DMS153 treated with DMSO at 0.1 percent for 48 hours (cell line): Measurements from ENCODE around the gene ALK.
"Not testable (repeated sequence)": the region's sequence is repeated elsewhere in the genome, so short reads cannot be mapped to it uniquely, and the experiment has no call there.

Source experiments
- DNase-seq: peaks from one replicate; lab custom pipeline; 2025; ENCODE audit not compliant: unreplicated experiment; lab: John Stamatoyannopoulos, UW

ALK gene

GRCh38 chr2:29844713-29845326 lies 76.6 kb downstream of the ALK start:
- DNase-seq, result no peak

DNA sequence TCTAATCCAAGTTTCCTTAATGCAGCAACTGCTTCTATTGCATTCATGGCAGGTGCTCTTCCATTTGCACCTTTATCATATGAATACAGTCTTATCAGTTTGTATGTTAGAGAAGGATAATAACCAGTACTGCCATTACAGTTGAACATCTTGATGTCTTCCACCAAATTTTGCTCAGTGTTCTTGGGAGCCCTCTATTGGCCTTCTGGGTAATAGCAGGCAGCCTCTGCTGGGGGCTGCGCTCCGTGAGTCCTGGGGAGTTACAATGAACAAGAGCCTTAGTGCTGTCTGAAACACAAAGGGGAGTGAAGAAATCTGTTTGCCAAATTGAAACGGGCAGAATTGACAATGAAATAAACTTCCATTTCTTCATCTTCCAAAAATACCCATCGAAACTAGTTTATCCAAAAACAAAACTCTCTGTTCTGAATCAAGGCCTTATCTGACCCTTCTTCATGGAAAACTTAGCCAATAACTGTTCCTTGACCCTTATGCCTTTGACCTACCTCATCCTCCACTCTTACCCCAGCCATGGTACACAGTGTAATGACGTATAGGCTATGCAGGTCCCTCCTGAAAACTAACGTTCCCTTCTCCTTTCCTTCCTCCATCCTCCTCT lies 79.9 kb downstream of the ALK start:
- DNase-seq, result no peak

DNA sequence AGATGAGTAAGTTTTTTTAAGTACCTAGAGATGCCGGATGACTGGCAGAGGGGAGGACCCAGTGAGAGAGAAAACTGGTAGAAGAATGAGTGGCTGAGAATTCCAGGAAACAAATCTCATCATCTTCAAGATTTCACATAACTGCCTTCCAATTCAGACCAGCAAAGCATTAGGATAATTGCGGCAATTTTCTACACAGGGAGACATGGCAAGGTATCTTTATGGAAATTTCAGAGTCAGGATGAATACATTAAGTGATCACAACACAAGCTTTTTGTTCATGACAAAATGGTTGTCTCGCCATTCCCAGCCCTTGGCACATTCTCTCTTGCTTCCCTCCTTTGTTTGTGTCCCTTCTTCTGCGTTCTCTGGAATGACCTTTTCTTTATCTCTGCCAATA lies 82.1 kb downstream of the ALK start:
- no peak for DNase-seq

GRCh38 chr2:29837925-29838324 lies 83.5 kb downstream of the ALK start:
- DNase-seq, result no peak

DNA sequence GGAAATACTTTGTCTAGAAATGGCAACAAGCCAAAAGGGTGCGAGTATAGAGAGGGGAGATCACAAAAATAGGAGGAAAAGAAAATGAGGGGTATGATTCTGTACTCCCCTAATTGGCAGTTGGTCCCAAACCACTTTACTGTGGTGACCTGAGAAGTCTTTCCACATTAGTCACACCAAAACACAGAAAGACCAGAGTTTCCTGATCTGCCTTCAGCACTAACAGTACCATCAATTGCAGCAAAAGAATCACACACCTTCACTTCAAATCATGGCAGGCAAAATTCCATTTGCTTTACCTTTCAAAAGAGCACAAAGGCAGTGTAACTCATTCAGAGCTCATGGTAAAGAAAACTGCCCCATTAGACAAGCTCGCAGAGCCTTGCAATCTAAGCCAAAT lies 86.8 kb downstream of the ALK start:
- DNase-seq, result no peak

GRCh38 chr2:29834036-29834540 lies 87.3 kb downstream of the ALK start:
- no peak for DNase-seq

GRCh38 chr2:29831560-29831959 lies 89.8 kb downstream of the ALK start:
- no peak for DNase-seq

DNA sequence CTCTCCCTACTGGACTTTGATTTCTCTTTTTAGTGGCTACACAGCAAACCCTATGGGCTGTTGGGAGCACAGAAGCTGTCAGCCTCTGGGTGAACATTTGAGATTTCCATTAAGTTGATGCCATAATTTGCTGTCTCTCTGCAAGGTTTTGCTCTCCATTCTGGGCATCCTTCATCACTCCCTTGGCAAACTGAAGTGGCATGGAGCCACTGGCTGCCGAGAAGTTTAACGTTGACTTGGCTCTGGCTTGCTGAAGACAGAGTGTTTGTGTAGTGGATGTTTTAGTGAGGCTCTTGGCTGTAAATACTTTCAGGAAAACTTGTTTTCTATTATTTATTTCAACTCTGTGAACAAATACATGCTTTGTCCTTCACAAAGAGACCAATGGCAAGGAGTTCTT lies 91.5 kb downstream of the ALK start:
- DNase-seq, result no peak

DNA sequence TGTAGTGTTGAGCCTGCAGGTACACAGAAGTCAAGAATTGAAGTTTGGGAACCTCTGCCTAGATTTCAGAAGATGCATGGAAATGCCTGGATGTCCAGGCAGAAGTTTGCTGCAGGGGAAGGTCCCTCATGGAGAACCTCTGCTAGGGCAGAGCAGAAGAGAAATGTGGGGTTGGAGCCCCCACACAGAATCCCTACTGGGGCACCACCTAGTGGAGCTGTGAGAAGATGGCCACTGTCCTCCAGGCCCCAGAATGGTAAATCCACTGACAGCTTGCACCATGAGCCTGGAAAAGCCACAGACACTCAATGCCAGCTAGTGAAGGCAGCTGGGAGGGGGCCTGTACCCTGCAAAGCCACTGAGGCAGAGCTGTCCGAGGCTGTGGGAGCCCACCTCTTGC lies 97.2 kb downstream of the ALK start:
- not testable (repeated sequence) for DNase-seq

GRCh38 chr2:29821591-29821990 lies 99.8 kb downstream of the ALK start:
- DNase-seq, result no peak

DNA sequence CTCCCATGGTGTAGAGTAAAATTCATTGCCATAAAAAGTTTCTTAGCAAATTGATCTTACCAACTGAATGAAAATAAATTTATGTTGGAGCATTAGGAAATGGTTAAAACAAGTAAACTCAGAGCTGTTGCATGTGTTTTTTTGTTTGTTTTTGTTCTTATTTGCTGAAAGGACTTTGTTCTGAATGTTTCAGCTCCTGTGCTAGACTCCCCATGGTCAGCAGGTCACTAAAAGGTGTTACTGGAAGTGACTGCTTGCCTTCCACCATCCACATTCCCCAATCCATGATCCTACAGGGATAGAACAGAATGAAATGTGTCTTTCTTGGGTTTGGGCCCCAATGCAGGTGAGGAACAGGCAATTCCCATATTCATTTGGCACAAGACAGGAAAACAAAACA lies 101.8 kb downstream of the ALK start:
- no peak for DNase-seq

DNA sequence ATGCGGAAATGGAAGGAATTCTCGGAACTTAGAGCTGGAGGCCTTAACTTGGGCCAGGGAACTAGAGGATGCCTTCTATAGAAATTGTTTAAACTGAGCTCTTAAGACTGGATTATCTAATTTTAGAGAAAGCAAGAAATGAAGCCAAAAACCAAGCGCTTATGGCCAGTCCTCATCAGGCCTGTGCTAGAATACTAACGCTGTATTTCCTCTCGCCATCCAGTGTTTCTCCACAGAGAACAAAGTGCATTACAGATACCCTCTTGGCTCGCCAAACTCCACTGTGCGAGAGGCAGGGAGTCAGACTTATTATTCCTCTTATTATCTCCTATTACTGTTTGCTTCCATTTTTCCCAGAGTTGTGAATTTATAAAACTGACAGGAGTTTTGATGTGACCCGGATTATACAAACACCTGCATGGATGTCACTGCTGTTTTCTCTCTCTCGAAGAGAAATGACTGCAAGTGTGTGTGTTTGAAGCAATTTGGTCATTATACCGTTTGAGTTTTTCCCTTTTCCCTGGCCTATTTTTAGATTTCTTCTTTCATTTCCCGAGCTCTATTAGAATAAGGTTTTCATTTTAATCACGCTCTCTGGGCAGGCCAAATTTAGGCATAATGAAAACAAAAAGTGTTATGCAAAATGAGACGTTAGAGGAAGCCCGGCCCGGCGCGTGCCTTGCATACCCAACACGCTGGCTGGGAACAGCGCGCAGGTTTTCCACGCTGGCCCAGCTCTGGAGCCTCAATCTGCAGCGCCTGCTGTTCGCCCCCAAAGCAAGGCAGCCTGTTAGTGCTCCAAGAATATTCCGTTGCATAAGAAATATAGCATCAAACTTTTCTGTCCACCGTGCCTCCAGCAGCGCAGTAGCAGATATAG lies 103.3 kb downstream of the ALK start:
- DNase-seq, result no peak

- no peak for DNase-seq
These were observed 104.1 kb downstream of the ALK start for GRCh38 chr2:29817299-29817698.

DNA sequence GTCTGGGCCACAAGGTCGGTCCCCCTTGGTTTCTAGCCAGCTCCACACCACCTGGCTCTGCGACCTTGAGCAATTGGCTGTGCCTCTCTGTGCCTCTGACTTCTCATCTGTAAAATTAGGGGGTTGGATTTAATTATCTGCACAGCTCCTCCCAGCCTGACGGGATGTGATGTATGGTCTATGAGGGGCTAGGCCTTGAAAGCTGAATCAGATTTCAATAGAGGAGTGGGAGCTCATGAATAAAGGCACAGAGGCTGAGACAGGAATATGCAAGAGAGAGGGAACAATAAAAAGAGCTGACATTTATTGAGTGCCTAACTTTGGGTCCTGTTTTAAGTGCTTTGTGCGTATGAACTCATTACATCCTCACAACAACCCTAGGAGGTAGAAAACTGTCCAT lies 104.7 kb downstream of the ALK start:
- DNase-seq, result no peak

GRCh38 chr2:29811378-29811777 lies 110.0 kb downstream of the ALK start:
- no peak for DNase-seq

GRCh38 chr2:29810956-29811355 lies 110.4 kb downstream of the ALK start:
- no peak for DNase-seq

GRCh38 chr2:29808321-29808720 lies 113.1 kb downstream of the ALK start:
- no peak for DNase-seq

DNA sequence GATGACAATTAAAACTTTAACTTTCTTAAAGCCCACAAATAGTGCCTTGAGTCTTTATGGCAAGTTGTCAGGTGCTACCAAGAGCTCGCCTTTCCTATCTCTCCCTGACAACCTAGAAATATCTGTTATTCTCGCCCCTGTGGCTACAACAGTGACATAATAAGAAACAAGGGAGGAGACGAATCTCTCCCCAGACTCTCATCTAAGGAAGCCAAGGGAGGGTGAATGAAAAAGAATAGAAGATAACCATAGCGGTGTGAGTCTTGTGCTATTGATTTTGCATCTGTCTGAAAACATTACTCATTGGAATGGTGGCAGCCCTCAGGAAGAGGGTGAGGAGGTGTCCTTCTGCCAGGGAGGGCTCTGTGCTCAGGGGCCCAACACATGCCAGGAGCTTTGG lies 114.3 kb downstream of the ALK start:
- DNase-seq, result no peak

DNA sequence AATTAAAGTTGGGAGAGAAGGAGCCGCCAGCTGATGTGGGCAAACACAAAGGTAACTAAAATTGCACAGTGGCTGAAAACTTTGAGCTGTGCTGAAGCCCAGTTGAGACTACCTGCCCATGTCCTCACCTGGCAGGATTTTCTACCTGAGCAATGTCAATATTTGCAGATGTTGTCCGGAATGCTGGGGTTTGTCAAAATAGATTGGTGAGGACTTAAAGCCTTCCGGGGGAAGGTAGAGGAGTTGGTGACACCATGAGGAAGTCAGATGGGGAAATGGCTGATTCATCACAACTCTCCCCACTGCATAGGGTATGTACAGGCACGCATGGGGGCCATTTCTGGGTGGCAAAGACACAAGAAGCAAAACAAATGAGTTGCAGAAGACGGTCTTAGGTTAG lies 114.9 kb downstream of the ALK start:
- DNase-seq, result no peak

DNA sequence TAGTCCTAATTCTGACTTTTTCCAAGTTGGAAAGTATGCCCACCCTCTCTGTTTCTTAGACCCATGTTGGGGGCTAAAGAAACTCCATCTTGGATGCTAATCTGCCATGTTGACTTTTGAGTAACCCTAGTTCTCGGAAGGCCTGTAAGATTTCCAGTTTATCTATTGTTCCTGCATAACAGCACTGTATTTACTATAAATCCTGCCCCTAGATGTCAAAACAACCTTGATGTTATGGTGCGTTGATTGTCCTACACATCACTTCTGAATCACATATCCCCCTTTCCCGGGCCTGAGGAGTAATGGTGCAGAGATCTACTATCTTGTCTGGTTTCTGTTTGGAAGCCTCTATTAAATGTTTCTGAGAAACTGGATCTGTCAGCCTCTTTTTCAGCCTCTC lies 116.7 kb downstream of the ALK start:
- DNase-seq, result no peak

DNA sequence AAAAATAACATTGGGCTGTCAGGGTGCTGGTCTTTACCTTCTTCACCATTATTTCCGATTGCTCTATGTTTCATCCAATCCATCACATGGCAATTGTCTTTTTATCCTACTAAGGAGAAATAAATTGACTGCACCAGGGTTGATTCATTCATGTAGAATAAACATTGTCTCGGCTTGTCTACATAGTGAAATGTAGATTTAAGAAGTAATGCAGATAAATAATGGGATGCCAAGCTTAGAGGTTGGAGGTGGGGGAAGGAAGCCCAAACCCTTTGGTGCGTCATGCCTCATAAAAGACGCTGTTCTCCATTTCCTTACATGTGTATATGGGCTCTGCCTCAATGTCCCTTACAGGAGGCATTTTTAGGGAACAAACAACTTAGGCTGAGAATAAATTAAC lies 117.8 kb downstream of the ALK start:
- no peak for DNase-seq

DNA sequence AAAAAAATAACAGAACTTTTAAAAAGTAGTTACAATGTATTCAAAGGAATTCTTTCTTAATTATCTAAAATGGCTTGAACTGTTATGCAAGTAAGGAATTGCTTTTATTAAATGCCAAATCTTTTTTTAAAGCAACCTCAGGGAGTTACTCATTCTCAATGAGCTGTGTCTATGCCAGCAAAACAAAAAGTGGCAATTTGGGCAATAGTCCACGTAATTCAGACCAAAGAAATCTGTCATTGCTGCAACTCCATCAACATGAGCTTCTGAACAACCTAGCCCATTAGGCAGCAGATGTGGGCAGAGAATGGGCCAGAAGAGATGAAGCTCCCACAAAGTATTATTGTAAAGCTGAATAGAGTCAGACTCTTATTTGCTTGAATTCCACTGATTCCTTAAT lies 118.4 kb downstream of the ALK start:
- DNase-seq, result no peak
